Ovary (tissue), 9 donors: ENCODE data around the gene NFIB. TPM values are rescaled to one million over a fixed set of nuclear protein-coding genes. Genes with fewer than 3 reads are reported as not detected.

ENCODE experiments used
- DNase-seq, 5 donors: peaks; one replicate each; pipeline ENCODE4 v3.0.0-alpha.2; 2019 to 2020
- H3K27ac ChIP-seq, 2 donors: fragments of 200-600 bp; one replicate each; pipeline versions ENCODE4 v1.5.1 to v1.8.0; 2019 to 2022
- H3K27me3 ChIP-seq: fragments of 200-600 bp; one replicate; pipeline ENCODE4 v1.8.0; 2022
- H3K36me3 ChIP-seq: fragments of 200-600 bp; sonication (generic); one replicate; pipeline ENCODE4 v1.5.1; 2019
- H3K4me1 ChIP-seq: one replicate; pipeline ENCODE4 v1.8.1; 2013; ENCODE audit warnings: mild to moderate bottlenecking, moderate library complexity; ENCODE audit not compliant: insufficient read depth
- H3K4me3 ChIP-seq: fragments of 200-600 bp; sonication (generic); one replicate; pipeline ENCODE4 v1.5.1; 2017
- H3K9me3 ChIP-seq, 2 donors: fragments of 200-600 bp in 1 of 2; sonication (generic) in 1 of 2; one replicate each; pipeline versions ENCODE4 v1.5.1 to v1.8.1; 2013 to 2019; ENCODE audit warnings: mild to moderate bottlenecking in 1 of 2, moderate library complexity in 1 of 2
- CTCF ChIP-seq, 3 donors: fragments of 450-650 bp in 2 of 3; fragments of 200-600 bp in 1 of 3; IDR thresholded peaks; one replicate each; pipeline versions ENCODE4 v1.5.1 to v1.8.0; 2016 to 2022; ENCODE audit warnings: antibody characterized with exemption in 3 of 3, mild to moderate bottlenecking in 1 of 3
- EP300 ChIP-seq: sonication (generic); formaldehyde crosslinking; IDR thresholded peaks from one replicate; pipeline ENCODE4 v1.6.1; 2017; ENCODE audit warnings: antibody characterized with exemption
- POLR2A ChIP-seq: fragments of 450-650 bp; IDR thresholded peaks from one replicate; pipeline ENCODE4 v1.6.1; 2017; ENCODE audit warnings: antibody characterized with exemption, mild to moderate bottlenecking, moderate library complexity
- WGBS, 3 donors: extraction: QIAGEN DNeasy Blood & Tissue Kit in 1 of 3; methylation state at CpG; one replicate each; pipeline versions ENCODE4 v1.1.5 to v1.1.7; 2013 to 2017; 5-methylcytosine and 5-hydroxymethylcytosine counted together
- intact Hi-C, 4 donors: fragments of 100-400 bp; cut with DNase I; formaldehyde crosslinking; loops; one replicate each; pipeline versions ENCODE4 v1.11.0 to v1.15.1; 2022 to 2023
- polyA plus RNA-seq, 2 donors: library from polyadenylated mRNA; stranded (reverse); fragments of 200-250 nt in 1 of 2; fragments of 350-450 nt in 1 of 2; fragmentation: Illumina TruSeq in 1 of 2; extraction: RNeasy Lipid Tissue Mini Kit (QIAGEN cat#74804) in 1 of 2; gene quantifications; one replicate each; pipeline ENCODE4 v1.2.3, GENCODE V29; 2013 to 2014
- total RNA-seq, 7 donors: library from RNA; depleted of rRNA in 2 of 7; stranded (reverse); fragments of >200 nt in 2 of 7; fragmentation: NEBNext Ultra II Directional in 3 of 7; extraction: Animal tissue kit (Norgen Biotek cat#: 25700) in 3 of 7; gene quantifications; one replicate each; pipeline versions ENCODE4 v1.1.0 to v1.2.4, GENCODE V29; 2016 to 2023
- donor health status: DM: no; HTN: no; CAD: no; lungs with moderate emphysema.
- donor health status: DM: no; HTN: no; CAD: no.
- donor health status: Bipolar disorder and iron deficiency.
- donor health status: DM: yes; HTN: yes; CAD: no.
- donor health status: DM: no; HTN: no; CAD: no.
- donor health status: DM: yes; HTN: yes; CAD: no.

NFIB gene
- total and polyA plus RNA-seq, 9 donors = 8.7 to 111 (median 53.2) TPM

DNA sequence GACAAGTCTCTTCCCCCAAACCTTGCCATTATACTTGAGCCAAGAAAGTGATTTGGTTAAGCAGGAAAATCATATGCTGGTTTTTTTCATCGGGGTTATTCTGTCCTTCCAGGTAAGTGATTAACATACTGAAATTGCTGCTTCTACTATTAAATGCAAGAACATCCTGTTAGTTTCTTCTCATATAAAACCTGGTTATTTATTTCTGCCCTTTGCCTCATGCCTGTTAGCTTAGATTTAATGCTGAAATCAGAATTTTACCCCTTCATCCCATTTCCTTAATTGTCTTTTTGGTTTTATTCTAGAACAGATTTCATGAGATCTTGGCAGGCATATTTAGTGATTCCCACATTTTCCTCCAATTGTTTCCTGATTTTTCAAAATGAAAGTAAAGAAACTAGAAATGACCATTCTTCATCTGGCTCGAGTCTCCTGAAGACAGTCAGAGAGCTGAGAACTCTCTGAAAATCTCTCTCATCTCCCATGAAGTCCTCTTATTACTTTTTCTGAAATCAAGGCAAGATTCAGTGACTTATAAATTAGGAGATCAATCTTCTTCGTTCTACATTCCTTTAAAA lies 132.9 kb downstream of the NFIB start:
- H3K27ac ChIP-seq = peak overlapping the region in 1 of 2 donors; percentile 31
- no peaks in the 10 kb centered on the region for H3K9me3 ChIP-seq
- TF ChIP-seq EP300 (no peak), CTCF (IDR thresholded peaks at IDR 0.05) (no peak), POLR2A (no peak)
- no peaks in the 10 kb centered on the region for H3K27me3 ChIP-seq
- WGBS, 3 donors = 25 to 38% (median 31%) methylated on average over 3 of the region's 3 CpGs
- H3K4me3 ChIP-seq = peak overlapping the region; percentile 5
- H3K4me1 ChIP-seq = peaks cover 4% of the 10 kb centered on the region
- intact Hi-C loops = no loop called here
- no peak for DNase-seq
- H3K36me3 ChIP-seq = no peaks in the 10 kb centered on the region

DNA sequence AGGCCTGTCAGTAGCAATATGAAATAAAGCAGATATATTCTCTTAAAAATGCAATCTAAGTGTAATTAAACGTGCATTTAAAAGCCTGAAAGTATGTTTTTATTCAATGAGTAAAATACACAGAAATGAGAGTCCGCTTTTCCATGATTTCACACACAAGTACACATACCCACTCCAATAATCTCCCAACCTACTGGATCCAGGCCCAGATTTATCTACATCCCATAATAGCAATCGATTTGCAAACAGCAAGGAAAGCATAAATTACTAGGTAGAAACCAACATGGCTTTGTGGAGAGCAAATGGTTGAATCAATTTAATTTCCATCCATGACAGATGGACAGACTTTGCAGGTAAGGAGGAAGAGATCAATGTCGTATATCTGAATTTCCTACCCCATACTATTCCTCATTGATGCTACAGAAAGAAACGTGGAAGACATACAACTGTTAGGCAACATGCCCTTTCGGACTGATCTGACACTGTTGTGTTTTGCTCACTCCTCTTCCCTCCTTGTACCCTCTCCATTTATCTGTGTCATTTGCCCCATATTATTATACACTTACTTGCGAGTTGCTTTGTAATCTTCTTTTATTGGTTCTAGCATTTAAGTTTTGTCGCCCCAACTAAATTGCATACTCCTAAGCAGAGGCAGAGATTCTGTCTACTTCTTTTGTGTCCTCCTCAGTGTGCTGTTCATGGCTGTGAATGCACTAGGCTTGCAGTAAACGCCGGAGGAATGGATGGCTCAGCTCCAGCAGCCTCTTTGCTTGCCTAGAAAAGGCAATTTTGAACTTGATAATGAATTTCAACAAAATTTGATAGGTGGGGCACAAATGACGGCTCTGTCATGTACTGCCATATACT lies 133.6 kb downstream of the NFIB start:
- 53 to 62% (median 55%) methylated on average over 11 of the region's 11 CpGs for WGBS, 3 donors
- no peak for TF ChIP-seq CTCF (IDR thresholded peaks at IDR 0.05)
- TF ChIP-seq EP300 = no peak
- TF ChIP-seq POLR2A = no peak
- no peaks in the 10 kb centered on the region for H3K36me3 ChIP-seq
- intact Hi-C loops = no loop called here
- peaks cover 4% of the 10 kb centered on the region for H3K4me1 ChIP-seq
- no peaks in the 10 kb centered on the region for H3K9me3 ChIP-seq
- DNase-seq = peak; percentile 32 to 55 (median 37)
- peak overlapping the region; percentile 5 for H3K4me3 ChIP-seq
- peak overlapping the region in 1 of 2 donors; percentile 31 for H3K27ac ChIP-seq
- H3K27me3 ChIP-seq = no peaks in the 10 kb centered on the region

DNA sequence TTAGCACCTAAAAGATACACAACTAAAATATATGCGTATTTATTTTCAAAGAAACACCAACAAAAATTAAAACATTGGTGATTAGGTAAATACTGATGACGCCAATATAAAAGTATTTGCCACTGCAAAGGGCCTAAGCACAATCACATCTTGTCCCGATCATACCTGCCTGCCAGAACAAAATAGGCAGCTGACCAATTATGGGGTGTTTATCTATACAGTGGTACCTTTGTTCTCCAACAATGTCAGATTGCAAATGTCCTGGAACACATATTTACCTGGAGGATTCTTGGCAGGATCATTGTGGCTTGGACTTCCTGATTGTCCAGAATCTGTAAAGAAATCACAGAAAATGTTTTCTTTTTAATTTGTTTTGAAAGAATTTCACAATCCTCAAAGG lies 134.5 kb downstream of the NFIB start:
- TF ChIP-seq CTCF (IDR thresholded peaks at IDR 0.05) = no peak
- no peak for TF ChIP-seq POLR2A
- no peak for TF ChIP-seq EP300
- no peaks in the 10 kb centered on the region for H3K9me3 ChIP-seq
- H3K27ac ChIP-seq = no peak overlapping the region
- WGBS, 3 donors = 75 to 77% (median 76%) methylated on average over 3 of the region's 3 CpGs
- no peak for DNase-seq
- H3K4me1 ChIP-seq = peaks cover 4% of the 10 kb centered on the region
- intact Hi-C loops = no loop called here
- no peaks in the 10 kb centered on the region for H3K36me3 ChIP-seq
- H3K4me3 ChIP-seq = no peak overlapping the region
- H3K27me3 ChIP-seq = no peaks in the 10 kb centered on the region

DNA sequence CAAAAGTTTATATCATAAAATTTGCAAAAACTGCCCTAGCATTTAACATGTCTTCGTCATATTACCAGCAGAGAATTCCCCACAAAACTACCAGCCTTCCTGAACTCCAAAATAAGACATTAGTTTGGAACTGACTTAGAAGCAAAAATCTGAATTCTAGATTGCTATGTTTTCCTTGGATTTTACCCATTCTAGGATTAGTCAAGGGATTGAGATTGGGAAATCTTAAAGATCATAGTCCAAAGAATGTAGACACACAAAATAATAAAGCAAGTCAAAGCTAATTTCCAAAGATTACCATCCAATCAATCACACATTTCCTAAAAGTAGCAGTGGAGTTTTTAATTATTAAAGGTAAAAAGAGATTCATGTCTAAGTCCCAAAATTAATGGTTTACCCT lies 138.2 kb downstream of the NFIB start:
- Histone ChIP-seq H3K9me3 (no peaks in the 10 kb centered on the region), H3K4me3 (no peak overlapping the region), H3K27ac (no peak overlapping the region), H3K36me3 (no peaks in the 10 kb centered on the region), H3K4me1 (peaks cover 2% of the 10 kb centered on the region), H3K27me3 (no peaks in the 10 kb centered on the region)
- TF ChIP-seq CTCF (IDR thresholded peaks at IDR 0.05) (no peak), POLR2A (no peak), EP300 (no peak)
- no peak for DNase-seq
- 92 to 99% (median 96%) methylated on average over 1 of the region's 1 CpG for WGBS, 3 donors
- intact Hi-C loops = no loop called here
